GM21526 (cell line): Measurements from ENCODE around the gene P4HA2.

Source experiments
- ATAC-seq: cut with Tn5 transposase; IDR thresholded peaks from one replicate; pipeline ENCODE4 v1.9.1; 2021; ENCODE audit warnings: moderate library complexity; ENCODE audit not compliant: unreplicated experiment, low FRiP score

Gene P4HA2

DNA sequence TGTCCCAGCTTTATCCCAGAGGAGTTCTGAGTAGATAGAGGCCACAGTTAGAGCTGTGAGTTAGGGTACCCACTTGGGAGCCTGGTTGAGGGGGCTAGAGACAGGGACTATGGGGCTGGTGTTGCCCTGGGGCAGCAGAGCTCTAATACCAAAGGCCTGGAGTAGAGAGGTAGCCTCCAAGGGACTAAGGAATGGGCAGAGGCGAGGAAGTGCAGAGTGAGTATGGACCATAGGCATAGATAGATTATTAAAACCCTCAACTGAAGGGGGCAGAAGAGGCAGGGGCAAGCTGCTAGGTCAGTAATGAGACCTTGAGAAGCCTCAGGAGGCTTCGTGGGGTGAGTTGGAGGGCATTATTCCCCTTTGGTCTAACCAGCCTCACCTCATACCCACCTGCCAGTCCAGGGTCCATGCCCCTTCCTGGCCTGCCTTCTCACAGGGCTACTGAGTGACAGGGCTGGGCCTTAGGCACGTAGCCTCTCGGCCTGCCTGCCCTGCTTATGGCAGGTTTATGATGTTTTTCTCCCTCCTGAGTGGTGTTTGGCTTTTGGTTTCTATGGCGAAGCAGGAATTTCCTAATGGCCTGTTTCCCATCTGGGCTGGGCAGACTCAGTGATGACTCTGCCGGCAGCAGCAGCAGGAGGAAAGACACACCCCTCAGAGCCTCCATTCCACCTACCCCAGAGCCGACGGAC lies 37.8 kb upstream of the P4HA2 start:
- no peak for ATAC-seq

DNA sequence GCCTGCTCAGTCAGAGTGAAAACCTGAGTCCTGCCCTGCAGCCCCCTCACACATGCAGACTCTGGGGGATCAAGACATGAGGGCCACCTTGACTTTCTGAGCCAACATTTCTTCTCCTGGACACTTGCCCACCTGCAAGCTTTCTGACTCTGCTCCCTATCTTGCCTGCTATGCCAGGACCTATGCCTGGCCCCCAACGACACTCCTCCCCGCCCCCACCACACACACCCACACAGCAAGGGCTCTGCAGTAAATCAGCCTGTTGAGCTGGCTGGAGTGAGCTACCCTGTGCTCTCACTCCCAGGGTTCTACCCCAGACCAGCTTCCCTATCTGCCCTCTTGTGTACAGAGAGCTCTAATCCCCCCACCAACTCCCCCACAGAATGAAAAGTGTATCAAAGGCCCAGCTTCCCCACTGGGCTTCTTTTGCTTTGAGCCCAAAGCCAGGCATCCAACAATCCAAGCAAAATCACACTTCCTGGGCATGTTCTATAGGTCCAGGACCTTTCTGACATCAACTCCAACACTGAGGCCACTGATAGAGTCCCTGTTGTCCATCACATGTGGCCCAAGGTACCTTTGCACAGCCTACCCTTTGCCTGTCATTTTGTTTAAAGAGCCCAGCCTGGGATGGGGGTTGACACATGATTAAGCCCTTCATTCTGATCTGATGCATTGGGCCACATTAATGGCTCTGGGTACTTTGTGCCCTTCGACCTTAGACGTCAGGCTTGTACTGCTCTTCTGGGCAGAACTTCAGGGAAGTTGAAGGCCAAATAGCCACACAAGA lies 37.1 kb upstream of the P4HA2 start:
- ATAC-seq: no peak

DNA sequence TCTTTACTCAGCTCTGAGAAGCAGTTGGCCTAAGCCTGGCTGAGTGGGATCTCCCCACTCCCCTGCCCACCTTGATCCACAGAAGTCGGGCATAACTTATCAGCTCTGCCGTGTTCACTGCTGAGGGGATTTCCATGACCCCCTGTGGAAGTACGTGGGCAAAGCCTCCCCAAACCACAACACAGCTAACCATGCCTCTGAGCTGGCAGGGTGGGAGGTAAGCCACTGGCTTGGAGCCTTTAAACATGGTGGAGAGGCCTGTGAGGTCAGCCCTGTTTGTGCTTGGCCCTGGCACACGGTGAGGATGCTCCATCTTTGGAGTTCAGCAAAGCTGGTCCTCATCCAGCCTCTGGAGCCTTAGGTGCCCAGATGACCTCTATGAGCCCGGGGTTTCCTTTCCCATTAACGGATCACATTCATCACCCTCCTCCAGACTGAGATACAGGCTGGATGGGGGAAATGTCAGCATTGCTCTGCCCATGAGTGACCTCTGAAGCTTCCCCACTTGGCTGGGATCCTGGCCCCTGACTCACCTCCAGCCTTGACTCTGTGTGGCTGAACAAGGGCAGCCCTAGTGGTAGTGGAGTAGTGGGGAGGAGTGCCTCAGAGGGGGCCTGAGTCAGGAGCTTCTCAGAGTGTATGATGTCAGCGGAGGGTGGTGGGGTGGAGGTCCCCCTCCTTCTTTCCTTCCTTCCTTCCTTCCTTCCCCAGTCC lies 36.1 kb upstream of the P4HA2 start:
- no peak for ATAC-seq

DNA sequence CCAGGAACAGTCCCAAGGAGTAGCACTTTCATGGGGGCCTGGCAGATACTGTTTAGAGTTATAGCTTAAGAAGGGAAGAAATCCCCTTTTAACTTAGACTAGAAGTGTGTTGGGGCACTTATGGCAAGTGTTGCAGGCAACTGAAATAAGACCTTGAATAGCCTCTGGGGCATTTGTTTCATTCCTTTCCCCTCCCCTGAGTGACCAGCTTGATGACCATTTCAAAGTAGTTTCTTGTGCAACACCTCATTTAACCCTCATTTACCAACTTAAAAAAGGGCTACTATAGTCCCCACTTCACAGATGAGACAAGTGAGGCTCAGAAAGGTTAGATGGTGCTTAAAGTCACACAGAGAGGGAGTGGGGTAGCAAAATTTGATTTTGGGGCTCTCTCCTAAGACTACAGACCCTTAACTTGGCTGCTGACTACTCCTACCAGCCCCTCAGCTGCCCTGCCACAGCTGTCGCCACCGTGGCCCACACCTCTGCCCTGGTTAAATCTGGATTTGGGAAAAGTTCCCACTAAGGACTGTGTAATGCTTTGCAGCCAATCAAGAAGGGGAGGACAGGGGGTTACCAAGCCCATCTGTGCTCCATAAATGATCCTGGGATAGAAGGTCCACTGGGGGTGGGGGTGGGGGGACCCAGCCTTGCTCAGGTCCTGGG lies 35.4 kb upstream of the P4HA2 start:
- ATAC-seq: no peak

DNA sequence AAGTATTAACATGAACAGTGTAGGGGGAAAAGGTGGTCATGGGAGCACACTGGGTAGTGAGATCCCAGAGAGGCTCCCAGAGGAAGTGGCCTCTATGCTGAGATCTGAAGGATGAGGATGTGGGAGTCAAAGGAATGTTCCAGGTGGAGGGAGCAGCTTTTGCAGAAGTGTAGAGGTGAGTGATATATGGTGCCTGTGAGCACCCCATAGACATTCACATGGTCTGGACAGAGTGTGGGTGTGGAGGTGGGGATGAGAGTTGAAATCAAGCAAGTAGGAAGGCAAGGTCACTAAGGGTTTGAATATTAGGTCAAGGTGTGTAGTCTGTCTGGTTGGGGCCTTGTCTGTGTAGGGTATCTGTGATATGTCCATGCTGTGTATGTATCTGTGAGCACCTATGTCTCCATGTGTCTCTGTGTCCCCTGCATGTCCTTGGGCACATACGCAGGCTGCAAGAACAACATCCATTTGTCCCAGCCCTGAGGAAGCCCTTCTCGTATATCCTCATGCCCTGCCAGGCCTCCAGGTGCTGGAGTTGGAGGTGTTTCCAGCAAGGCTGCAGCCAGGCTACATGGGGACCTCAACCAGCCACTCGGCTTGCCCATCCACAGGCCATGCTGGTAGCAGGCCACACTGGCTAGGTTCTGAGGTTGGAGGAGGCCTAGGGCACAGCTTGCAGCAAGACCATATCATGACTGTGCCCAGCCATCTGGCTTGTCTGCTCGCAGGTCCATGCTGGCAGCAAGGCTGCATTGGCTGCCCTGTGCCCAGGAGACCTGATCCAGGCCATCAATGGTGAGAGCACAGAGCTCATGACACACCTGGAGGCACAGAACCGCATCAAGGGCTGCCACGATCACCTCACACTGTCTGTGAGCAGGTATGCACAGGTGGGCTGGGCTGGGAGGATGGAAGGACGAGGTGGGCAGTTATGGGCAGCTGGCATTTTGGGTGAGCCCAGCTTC lies 34.5 kb upstream of the P4HA2 start:
- no peak for ATAC-seq

DNA sequence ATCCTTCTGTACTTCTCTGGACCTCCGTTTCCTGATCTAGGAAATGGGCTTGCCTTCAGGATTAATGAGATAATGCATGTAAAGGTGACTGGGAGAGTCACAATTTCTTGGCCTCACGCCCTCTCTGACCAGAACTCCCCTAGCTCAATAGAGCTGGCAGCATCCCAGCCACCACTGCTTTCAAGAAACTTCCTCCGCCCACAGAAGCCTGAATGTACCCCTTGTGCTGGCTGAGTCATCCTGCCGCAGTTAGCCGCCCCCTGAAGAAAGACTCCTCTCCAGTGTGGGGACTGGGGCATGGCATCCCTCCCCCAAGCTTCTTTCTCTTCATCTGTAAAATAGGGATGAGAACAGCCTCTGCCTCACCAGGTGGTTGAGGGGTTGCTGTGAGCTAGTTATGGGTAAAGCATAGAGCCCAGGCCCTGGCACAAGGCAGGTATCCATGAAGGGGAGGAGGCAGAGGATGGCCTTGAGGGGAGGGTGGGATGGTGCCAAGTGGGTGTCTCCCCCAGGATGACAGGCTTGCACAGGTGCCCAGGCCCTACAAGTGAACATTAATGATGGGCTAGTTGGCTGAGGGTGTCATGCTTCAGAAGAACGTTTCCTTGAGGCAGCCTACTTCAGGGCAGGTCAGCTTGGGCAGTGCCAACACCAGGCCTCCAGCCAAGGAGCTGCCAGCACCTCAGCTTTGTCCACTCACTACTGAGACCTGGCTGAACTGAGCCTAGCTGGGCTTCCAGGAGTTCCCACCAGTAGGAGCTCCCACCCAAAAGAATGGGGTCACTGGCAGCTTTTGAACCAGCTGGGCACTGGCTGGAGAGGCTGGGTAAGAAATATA lies 33.3 kb upstream of the P4HA2 start:
- no peak for ATAC-seq

DNA sequence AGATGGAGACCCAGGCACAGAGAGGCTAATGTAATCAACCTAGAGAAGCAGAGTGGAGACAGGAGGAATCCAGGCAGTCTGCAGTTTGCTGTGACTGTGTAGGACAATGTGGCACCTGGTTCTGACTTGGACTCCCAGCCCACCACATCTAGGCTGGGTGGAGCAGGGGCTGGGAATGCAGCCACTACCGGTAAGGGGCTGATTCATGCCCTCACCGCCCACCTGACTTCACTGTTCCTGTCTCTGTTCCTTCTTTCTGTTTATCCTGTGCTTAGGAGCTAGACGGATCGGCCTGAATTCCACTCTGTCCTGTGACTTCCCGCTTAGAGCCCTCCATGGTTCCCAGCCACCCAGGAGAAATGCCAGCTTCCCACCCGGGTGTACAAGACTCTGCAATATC lies 32.4 kb upstream of the P4HA2 start:
- ATAC-seq: no peak

DNA sequence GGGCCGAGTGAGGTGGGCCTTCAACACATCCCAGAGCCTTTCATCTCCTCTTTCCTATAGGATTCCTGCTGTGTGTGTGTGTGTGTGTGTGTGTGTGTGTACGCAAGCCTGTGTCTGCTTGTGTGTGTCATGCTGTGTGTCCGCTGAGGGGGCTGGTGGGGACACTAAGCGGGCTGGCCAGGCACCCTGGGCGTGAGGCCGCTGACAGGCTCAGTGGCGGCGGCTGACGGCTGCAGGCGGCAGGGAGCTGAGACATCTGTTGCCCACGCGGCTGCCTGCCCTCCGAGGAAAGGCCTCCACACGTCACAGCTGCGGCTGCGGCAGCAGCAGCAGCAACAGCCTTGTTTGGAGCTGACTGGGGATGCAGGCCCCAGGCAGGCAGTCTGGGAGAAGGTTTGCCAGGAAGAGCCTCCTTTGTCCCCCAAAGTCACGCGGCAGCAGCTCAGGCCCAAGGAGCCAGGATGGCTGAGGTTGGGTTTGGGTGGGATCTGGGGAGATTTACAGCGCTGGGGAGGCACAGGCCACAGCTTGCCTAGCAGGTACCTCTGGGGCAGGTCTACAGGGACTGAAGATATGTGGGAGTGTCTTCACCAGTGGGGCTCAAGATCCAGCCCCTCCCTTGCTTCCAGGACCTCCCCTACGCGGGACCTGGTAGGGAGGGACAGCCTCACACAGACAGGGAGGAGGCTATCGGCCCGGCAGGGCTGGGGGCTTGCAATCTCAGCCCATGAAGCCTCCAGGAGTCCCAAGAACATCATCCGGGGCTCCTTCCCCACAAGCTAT lies 31.6 kb upstream of the P4HA2 start:
- ATAC-seq: no peak

DNA sequence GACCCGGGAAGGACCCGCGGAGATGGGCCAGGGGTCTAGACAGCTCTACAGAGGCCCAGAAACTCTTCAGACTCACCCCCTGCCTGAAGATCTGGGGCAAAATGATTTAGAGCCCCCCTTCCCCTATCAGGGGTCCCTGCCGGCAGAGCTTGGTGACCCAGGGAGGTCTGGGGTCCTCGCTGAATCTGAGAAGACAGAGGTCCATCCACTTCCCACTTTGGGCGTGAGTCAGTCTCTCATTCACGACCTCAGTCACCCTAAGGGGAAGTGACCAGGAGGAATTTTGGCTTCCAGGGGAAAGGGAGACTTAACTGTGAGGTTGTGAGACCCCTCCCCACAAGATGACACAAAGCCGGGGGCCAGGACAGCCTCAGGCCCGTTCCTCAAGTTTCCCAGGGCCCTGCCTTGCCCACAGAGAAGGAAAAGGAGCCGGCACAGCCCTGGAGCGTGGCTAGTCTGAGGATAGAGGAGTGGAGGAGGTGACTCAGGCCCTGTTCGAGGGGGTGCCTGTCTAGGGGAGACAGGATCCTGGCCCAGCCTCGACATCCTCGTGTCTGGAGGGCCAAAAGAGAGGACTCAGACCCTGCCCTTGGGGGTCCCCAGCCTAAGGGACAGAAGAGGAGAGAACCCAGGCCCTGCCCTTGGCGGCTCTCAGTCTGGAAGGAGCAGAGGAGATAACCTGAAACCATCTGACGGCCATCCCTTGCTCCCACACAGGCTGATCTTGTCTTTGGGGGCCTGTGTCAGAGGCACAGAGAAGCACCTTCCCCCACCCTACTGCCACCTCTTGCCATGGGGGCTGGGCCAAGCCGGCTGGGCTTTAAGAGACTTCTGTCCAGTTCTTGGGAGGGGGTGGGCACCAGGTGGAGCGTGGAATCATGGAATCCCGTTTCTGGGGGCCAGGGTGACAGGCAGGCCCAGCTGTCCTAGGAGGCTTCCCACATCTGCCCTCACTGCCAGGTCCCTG lies 30.7 kb upstream of the P4HA2 start:
- no peak for ATAC-seq

DNA sequence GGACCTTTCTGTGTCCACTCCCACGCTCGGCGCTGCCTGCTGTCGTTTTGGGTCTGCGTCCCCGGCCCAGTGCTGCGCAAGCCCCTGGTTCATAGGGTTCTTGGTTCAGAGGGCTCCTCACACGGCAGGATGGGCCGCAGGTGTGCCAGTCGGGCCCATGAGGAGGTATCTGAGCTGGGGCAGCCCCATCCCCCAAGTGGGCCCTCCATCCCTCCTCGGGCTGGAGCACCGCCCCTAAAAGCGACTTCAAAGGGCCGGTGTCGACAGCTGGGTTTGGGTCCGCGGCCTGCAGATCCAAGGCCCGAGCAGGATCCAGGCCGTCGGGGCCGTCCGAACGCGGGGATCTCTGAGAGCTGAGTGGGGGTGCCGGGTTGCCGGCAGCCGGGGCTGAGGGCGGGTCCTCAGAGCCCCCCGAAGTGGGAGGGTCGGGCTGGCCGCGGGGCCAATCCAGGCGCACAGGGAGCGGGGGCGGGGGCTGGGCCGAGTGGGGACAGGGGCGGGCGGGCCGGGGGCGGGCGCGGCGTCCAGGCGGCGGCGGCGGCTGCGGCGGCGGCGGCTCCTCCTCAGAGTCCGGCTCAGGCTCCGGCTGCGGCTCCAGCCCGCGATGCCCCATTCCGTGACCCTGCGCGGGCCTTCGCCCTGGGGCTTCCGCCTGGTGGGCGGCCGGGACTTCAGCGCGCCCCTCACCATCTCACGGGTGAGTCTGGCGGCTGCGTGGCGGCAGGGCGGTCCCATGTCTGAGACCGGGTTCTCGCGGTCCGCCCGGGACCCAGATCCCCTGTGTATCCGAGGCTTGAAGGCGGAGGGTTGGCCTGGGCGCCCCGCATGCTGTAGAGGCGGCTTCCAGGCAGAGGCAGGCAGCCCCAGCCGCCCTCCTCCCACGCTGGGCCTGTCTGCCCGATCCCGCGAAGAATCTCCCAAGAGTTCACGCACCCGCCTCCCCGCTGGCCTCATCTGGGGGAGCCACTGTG lies 29.8 kb upstream of the P4HA2 start, which contains the start of gene PDLIM4:
Gene PDLIM4, plus strand, starts transcription at position 566 of the 971 bp plus-strand sequence. Its CDS starts 39 bp downstream, at position 605.
- no peak for ATAC-seq

DNA sequence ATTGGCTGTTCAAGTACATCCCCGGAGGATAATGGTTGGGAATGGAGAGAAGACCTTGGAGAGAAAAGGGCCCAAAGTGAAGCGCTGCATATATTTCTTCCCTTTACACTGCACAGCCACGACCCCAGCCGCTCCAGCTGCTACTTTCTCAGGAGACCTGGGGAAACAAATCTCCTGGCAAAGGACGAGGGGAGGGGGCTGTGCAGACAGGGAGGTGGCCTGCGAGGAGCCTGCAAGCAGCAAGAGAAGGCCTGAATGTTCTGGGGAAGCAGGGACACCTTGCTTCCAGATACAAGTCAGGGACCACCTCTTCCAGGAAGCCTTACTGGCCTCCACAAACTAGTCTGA lies 29.1 kb upstream of the P4HA2 start:
- no peak for ATAC-seq

DNA sequence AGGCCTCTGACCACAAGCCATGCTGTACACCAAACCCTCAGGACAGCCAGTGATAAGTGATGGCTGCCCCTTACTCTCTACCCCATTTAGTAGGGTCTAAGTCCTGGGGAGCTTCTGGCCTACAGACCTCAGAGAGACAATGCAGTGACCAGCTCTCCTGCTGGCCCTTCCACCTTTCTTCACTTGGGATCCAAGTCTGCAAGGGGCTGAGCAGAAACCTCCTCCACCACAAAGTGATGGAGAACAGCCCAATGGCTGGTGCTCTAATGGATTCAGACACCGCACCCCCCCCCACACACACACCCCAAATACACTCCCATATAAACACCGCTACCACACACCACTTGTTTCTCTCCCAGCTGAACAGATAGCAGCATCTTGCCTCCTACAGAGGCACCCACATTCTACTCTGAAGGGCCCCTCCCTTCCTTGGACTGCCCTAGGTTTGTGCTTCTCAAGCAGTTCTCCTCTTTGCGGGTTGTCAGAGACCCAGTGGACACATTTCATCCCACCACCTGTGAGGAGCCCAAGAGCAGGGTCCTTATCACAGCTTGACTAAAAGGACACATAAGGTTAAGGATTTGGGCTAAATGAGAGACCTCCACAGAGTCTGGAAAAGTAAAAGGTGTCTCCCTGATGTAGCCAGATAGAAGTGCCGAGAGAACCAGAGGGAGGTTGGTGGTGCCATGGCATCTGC lies 28.6 kb upstream of the P4HA2 start:
- no peak for ATAC-seq

DNA sequence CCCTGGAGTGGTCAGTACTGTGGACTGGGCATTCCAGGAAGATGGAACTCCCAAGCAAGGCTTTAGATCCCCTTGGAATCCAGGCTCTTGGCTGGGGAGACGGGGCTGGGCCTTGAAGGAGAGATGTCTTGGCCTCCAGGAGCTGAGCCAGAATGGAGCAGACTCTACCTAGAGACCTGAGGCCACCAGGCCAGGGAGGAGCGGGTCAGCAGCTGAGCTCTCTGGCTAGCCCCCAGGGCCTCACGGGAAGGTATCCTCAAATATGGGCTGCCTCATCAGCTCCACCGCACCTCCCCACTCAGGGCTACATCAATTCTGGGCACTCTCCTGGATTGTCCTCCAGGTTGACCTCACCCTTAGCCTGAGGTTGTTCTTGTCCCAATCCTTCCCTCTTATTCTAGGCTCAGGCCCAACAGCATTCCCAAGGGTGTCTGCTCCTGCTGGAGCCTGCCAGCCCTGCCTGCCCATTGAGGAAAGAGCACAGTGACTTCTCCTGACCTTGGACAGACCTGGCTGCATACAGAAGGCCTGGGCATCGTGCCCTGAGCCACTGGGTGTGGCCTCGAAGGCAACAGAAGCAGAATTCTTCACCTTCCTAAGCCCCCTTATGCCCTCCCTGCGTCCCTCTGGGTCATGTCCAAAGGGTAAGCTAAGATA lies 26.8 kb upstream of the P4HA2 start:
- ATAC-seq: no peak

DNA sequence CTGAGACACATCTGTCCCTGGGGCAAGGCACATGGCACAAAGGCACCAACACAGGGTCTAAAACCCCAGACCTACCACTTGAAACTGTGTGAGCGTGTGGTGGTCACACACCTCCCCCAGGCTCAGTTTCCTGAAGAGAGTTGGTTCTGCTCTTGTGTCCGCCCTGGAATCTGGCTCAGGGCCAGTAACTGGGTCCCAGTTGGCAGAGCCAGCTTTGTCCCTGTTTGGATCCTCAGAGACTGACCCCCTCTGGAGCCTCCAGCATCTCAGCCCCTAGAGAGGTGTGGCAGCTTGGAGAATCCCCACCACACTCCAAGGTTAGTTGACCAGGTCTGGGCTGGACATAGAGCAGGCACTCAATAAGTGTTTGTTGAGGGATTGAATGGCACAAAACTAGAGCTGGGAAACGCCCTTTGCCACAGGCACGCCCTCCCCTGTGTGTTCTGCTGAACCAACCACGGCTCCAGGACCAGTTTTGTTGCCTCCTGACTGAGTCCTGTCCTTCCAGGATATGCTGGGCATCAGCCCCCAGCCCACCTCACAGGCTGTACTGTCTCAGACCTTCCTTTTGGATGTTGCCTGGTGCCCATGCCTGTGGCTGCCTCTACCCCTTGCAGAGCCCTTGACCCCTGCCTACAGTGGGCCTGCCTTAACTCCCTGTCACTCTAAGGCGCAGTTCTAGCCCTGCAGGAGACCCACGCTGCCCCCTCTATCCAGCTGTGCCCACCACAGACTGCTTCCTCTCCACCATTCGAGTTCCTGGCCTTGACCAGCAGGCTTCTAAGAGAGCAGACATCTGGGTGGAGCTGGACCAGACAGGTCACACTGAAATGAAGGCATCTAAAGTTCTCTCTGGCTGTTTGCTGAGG lies 26.0 kb upstream of the P4HA2 start:
- ATAC-seq: no peak
